GM21528 (cell line): ENCODE results near the gene RBM33.

Experiments used
- ATAC-seq: cut with Tn5 transposase; IDR thresholded peaks from one replicate; pipeline ENCODE4 v1.9.1; 2021; ENCODE audit warnings: mild to moderate bottlenecking, moderate library complexity; ENCODE audit not compliant: unreplicated experiment, low FRiP score

RBM33 gene

DNA sequence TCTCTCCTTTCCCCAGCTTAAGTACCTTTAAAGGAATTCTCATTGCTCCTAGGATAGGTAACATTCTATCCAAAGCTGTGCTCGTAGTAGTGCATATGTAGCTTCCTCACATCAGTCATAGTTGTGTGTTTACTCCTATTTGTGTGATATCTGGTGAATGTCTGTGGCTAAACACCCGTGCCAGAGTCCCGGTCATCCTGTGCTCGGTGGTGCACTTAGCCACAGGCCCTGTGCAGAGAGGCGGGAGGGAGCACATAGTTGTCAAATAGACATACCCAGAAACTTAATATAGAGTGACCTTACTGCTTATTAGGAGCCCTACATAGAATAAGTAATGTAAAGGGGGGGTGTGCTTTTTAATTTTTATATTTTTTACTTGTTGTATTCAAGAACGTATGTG lies 76.6 kb downstream of the RBM33 start:
- ATAC-seq, result no peak

GRCh38 chr7:155722118-155722517 lies 77.7 kb downstream of the RBM33 start:
- peak; percentile 67 for ATAC-seq

- no peak for ATAC-seq
These were observed 78.5 kb downstream of the RBM33 start for GRCh38 chr7:155722936-155723335.

DNA sequence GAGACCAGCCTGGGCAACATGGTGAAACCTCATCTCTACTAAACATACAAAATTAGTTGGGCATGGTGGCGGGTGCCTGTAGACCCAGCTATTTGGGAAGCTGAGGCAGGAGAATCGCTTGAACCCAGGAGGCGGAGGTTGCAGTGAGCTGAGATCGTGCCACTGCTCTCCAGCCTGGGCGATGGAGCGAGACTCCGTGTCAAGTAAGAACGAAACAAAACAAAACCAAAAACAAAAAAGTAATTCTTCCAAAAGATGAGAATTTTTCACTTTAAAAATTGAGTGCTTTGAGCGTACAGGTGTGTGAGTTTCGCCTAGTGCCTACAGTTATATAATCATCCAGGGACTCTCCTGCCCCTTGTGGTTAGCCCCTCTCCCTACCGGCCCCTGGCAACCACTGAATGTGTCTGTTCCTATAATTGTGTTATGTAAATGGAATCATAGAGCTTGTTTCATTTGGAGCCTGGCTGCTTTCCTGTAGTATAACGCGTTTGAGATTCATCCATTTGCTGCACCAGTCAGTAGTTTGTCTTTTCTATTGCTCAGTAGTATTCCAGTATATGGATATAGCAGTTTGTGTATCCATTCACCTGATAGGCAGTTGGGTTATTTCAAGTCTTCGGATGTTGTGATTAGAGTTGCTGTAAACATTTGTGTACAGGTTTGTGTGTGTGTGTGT lies 80.0 kb downstream of the RBM33 start:
- no peak for ATAC-seq

DNA sequence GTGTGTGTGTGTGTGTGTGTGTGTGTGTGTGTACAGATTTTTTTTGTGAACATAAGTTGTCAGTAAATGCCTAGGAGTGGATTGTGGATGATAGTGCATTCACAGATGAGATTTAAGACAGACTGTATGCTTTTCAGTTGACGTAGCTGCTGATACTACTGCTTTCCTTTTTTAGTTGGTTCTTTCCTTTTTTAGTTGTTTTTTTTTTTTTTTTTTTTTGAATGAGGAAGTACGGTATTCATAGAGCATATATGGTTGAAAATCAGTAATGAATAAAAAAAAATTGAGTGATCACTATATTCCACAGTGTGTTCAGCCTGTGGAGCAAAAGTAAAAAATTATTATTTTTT lies 80.5 kb downstream of the RBM33 start:
- ATAC-seq, result no peak

DNA sequence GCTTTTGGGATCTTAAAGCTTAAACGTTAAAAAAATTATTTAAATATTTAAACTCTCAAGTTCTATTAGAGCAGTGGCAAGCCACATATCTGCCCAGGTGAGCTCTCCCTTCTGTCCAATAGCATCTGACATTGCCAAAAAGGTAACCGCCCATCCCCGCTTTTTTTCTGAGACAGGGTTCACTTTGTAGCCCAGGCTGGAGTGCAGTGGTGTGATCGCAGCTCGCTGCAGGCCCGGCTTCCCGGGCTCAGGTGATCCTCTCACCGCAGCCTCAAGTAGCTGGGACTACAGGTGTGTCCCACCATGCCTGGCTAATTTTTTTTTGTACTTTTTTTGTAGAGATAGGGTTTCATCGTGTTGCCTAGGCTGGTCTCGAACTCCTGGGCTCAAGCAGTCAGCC lies 83.2 kb downstream of the RBM33 start:
- ATAC-seq, result no peak

DNA sequence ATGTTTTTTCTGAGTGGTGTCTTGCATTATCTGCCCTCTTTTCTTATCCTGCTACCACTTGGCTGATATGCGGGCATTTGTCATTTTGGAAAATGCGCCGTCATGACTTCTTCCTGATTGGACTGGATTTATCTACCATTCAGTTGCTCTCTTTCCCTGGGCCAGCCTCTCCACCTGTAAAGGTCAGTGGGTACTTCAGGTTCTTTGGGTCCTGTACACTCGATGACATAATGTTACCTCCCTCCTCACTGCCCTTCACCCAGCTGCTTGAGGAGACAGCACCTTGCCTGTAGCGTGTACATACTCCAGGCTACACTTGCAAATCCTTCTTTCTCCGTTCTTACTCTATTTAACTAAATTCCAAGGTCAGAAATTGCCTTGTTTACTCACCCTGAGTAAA lies 83.7 kb downstream of the RBM33 start:
- ATAC-seq, result no peak

GRCh38 chr7:155729847-155730246 lies 85.4 kb downstream of the RBM33 start:
- ATAC-seq, result no peak

DNA sequence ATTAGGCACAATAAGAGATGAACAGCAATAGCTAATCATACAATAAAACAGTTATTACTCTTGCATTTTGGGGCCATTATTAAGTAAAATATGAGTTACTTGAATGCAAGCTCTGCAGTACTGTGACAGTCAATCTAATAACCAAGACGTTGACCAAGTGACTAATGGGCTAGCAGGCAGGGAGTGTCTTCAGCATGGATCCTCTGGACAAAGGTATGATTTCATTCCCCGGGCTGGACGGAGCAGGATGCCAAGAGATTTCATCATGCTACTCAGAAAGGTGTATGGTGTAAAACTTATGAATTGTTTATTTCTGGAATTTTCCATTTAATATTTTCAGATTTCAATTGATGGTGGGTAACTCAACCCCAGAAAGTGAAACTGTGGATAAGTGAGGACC lies 86.9 kb downstream of the RBM33 start:
- no peak for ATAC-seq

- ATAC-seq, result no peak
These were observed 87.4 kb downstream of the RBM33 start for GRCh38 chr7:155731871-155732270.

- no peak for ATAC-seq
These were observed 87.8 kb downstream of the RBM33 start for GRCh38 chr7:155732286-155732685.

GRCh38 chr7:155733582-155734444 lies 89.4 kb downstream of the RBM33 start:
- no peak for ATAC-seq

DNA sequence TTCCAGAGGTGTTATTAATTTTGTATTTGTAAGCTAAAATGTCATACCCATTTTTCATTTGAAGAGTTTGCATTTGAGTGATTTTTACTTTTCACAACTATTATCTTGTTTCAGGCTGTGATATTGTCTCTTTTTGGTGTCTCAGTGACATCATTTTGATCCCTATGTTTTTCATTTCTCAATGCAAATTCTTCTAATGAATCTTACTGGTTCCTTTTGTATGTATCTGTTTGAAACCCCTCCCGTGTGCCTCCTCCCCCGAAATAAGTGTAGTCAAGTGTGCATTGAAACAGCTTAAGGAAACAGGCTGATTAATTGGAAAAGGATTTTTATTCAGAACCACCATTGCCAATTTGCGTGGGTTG lies 90.0 kb downstream of the RBM33 start:
- ATAC-seq, result no peak

DNA sequence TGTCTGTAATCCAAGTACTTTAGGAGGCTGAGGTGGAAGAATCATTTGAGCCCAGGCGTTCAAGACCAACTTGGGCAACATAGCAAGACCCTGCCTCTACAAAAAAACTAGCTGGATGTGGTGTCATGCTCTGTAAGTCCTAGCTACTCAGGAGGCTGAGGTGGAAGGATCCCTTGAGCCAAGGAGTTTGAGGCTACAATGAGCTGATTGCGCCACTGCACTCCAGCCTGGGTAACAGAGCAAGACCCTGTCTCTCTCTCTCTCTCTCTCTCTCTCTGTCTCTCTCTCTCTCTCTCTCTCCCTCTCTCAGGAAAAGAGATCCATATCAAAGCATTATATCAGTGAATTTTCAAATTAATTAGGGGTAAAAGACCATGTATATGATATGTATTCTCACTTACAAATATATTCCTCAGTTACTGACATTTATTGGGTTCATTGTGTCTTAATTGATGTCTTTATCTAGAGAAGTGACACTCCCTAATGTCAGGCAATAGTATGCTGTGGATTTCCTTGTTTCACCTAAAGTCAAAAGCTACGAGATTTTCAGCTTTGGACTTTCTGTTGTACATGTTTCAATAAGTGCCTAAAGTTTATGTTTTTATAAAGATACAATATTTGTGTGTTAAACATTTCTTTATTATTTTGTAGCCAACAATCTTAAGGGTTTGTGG lies 91.1 kb downstream of the RBM33 start:
- no peak for ATAC-seq

- no peak for ATAC-seq
These were observed 93.1 kb downstream of the RBM33 start for GRCh38 chr7:155737590-155737989.

DNA sequence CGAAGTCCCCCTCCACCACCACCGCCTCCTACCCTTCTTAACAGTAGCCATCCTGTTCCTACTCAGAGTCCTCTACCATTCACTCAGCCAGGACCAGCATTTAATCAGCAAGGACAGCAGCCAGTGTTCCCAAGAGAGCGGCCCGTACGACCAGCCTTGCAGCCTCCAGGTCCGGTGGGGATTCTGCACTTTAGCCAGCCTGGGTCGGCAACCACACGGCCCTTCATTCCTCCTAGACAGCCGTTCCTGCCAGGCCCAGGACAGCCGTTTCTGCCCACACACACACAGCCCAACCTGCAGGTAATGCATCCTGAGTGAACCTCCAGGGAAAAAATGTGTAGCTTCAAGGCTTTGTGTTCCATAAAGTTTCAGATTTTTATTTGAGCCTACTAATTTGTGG lies 93.6 kb downstream of the RBM33 start:
- no peak for ATAC-seq

DNA sequence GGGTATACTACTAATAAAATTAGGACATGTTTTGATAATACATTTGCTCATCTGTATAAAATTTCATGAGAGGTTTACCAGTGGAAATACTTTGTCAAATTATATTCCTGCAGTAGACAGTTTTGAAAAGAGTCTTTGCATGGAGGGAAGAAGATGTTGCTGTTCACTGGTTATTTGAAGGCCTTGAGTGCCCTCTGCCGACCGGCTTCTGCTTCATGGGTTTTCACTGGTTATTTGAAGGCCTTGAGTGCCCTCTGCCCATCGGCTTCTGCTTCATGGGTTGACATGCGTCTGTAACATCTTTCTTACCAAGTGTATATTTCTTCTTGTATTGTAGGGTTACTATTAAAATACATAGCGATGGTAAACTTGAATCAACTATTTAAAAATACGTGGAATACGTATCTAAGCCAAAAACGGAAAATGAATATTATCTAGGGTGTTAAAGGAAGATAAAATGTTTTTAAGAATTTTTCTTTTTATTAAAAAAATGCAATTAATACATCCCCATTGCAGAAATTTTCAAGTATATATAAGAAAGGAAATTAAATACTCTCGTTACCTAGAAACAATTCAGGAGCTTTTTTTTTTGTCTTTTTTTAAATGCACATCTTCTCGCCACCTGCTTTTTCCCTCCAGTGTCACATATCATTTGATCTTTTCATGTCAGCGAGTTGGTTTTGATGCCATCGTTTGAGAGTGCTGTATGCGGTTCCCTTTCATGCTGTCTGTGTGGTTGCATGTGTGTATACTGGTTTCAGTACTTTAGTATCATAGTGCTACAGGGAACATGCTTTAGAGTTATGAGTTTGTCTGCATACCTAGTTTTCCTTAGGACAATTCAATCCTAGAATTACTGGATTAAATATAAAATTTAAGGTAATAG lies 94.4 kb downstream of the RBM33 start:
- ATAC-seq, result peak; percentile 66

GRCh38 chr7:155739538-155740143 lies 95.2 kb downstream of the RBM33 start:
- ATAC-seq, result no peak

- no peak for ATAC-seq
These were observed 96.6 kb downstream of the RBM33 start for GRCh38 chr7:155741082-155741481.

- no peak for ATAC-seq
These were observed 97.3 kb downstream of the RBM33 start for GRCh38 chr7:155741805-155742204.
